Mammary epithelial cell (primary cell): ENCODE data around the gene MBIP.

Experiments
- EZH2 ChIP-seq: IDR thresholded peaks from 2 replicates; pipeline ENCODE4 v1.6.1; 2012; ENCODE audit warnings: low read length, inconsistent platforms, borderline replicate concordance
- TF ChIP-seq, protein P1 (sequence below), 2 donors: IDR thresholded peaks in 1 of 2; conservative IDR thresholded peaks in 1 of 2; 2 replicates each; pipeline ENCODE4 v1.5.1; 2011 to 2012; ENCODE audit warnings: inconsistent platforms in 2 of 2, low read length in 2 of 2, mild to moderate bottlenecking in 2 of 2, control low read depth in 1 of 2, low read depth in 1 of 2; ENCODE audit not compliant: insufficient read depth in 1 of 2; ENCODE audit errors: extremely low read depth in 1 of 2

DNA sequence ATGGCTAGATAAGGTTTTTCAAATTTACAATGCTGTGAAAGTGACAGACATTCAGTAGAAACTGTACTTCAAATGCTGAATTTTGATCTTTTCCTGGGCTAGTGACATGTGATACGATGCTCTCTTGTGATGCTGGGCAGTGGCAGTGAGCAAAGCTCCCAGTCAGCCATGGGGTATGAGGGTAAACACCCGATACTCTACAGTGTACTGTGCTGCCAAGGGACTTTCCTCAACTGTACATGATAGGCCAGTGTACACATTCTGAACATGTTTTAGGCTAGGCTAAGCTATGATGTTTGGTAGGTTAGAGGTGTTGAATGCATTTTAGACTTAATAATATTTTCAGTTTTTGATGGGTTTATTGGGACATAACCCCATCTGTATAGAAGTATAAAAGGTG lies 17.6 kb downstream of the MBIP start:
- no peak for TF ChIP-seq EZH2
- TF ChIP-seq, protein P1, sequence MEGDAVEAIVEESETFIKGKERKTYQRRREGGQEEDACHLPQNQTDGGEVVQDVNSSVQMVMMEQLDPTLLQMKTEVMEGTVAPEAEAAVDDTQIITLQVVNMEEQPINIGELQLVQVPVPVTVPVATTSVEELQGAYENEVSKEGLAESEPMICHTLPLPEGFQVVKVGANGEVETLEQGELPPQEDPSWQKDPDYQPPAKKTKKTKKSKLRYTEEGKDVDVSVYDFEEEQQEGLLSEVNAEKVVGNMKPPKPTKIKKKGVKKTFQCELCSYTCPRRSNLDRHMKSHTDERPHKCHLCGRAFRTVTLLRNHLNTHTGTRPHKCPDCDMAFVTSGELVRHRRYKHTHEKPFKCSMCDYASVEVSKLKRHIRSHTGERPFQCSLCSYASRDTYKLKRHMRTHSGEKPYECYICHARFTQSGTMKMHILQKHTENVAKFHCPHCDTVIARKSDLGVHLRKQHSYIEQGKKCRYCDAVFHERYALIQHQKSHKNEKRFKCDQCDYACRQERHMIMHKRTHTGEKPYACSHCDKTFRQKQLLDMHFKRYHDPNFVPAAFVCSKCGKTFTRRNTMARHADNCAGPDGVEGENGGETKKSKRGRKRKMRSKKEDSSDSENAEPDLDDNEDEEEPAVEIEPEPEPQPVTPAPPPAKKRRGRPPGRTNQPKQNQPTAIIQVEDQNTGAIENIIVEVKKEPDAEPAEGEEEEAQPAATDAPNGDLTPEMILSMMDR (conservative IDR thresholded peaks at IDR 0.05 in 1 of 2, IDR thresholded peaks at IDR 0.05 in 1 of 2; ENCODE audit: extremely low read depth in 1 of 2, insufficient read depth in 1 of 2, low read depth in 1 of 2, low read length in 2 of 2), result no peak
